Measurements from ENCODE around the gene CTRB2.

Gene CTRB2

DNA sequence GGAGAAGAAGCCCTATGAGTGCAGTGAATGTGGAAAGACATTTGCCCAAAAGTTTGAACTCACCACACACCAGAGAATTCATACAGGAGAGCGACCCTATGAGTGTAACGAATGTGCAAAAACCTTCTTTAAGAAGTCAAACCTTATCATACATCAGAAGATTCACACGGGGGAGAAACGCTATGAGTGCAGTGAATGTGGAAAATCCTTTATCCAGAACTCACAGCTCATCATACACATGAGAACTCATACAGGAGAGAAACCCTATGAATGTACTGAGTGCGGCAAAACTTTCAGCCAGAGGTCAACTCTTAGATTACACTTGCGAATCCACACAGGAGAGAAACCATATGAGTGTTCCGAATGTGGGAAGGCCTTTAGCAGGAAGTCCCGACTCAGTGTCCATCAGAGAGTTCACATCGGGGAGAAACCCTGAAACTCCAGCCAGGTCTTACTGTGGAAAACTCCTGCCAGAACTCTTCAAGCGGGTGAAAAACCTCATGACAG is 37.0 kb downstream of the CTRB2 start:
- no peak for DNase-seq (ENCODE audit: low spot score)

DNA sequence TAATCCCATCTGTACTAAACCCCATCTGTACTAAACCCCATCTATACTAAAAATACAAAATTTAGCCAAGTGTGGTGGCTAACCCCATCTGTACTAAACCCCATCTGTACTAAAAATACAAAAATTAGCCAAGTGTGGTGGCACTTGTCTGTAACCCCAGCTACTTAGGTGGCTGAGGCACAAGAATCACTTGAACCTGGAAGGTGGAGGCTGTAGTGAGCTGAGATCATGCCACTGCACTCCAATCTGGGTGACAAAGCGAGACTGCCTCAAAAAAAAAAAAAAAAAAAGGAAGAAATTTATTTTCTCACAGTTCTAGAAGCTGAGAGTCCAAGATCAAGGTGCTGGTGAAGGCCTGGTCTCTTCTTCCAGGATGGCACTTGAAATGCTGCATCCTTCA is 46.6 kb downstream of the CTRB2 start:
- no peak for DNase-seq (ENCODE audit: low spot score)
